Keratinocyte (primary cell): ENCODE measurements around the gene B3GAT1.

Source experiments
- CTCF ChIP-seq, 3 experiments: IDR thresholded peaks in 1 of 3; conservative IDR thresholded peaks in 1 of 3; optimal IDR thresholded peaks in 1 of 3; 2 replicates in 2 of 3; 3 replicates in 1 of 3; pipeline versions ENCODE3 to v1.5.1; 2011; ENCODE audit warnings: low read length in 3 of 3, mild to moderate bottlenecking in 3 of 3, moderate library complexity in 2 of 3, control low read depth in 1 of 3, inconsistent platforms in 1 of 3; ENCODE audit not compliant: insufficient read depth in 2 of 3; ENCODE audit errors: extremely low read depth in 1 of 3
- EZH2 ChIP-seq: IDR thresholded peaks from one replicate; pipeline ENCODE4 v1.6.1; 2012; ENCODE audit warnings: inconsistent platforms, mild to moderate bottlenecking, low read length, moderate library complexity

- TF ChIP-seq CTCF (optimal IDR thresholded peaks at IDR 0.05 in 1 of 3, IDR thresholded peaks at IDR 0.05 in 1 of 3, conservative IDR thresholded peaks at IDR 0.05 in 1 of 3; ENCODE audit: extremely low read depth in 1 of 3, insufficient read depth in 2 of 3, low read length in 3 of 3), result no peak
- TF ChIP-seq EZH2, result no peak
Measured at GRCh38 chr11:134339756-134340155, 72.3 kb downstream of the B3GAT1 start.
